OCI-LY1 (cell line): Measurements from ENCODE around the gene ZSWIM5.
"Not testable (repeated sequence)": the region's sequence is repeated elsewhere in the genome, so short reads cannot be mapped to it uniquely, and the experiment has no call there.

Experiments used
- H2AFZ ChIP-seq: fragments of 200-600 bp; sonication (generic), shearing (Covaris generic); 2 replicates; pipeline ENCODE4 v1.6.0; 2014; ENCODE audit warnings: antibody characterized with exemption, mild to moderate bottlenecking, low read length
- H3F3A ChIP-seq: fragments of 200-600 bp; sonication (generic), shearing (Covaris generic); 2 replicates; pipeline ENCODE4 v1.6.0; 2014; ENCODE audit warnings: mild to moderate bottlenecking, antibody characterized with exemption, low read length, moderate library complexity; ENCODE audit not compliant: insufficient read depth
- H3K27ac ChIP-seq: fragments of 200-600 bp; sonication (generic); 2 replicates; pipeline ENCODE4 v1.5.1; 2014; ENCODE audit warnings: low read length, mixed run types, mild to moderate bottlenecking, low read depth; ENCODE audit not compliant: poor library complexity, severe bottlenecking
- H3K27me3 ChIP-seq: fragments of 200-600 bp; sonication (generic); 2 replicates; pipeline ENCODE4 v1.6.0; 2014; ENCODE audit warnings: antibody characterized with exemption, mild to moderate bottlenecking, low read length, moderate library complexity; ENCODE audit not compliant: insufficient read depth
- H3K36me3 ChIP-seq: fragments of 200-600 bp; sonication (generic); 2 replicates; pipeline ENCODE4 v1.6.1; 2014; ENCODE audit warnings: mild to moderate bottlenecking, antibody characterized with exemption, low read length, moderate library complexity, mixed read lengths; ENCODE audit not compliant: insufficient read depth
- H3K4me1 ChIP-seq: fragments of 200-600 bp; sonication (generic); 2 replicates; pipeline ENCODE4 v1.5.1; 2014; ENCODE audit warnings: mild to moderate bottlenecking, low read length, moderate library complexity; ENCODE audit not compliant: insufficient read depth, severe bottlenecking
- H3K4me2 ChIP-seq: fragments of 200-600 bp; sonication (generic), shearing (Covaris generic); 2 replicates; pipeline ENCODE4 v1.6.1; 2014; ENCODE audit warnings: low read length
- H3K4me3 ChIP-seq: fragments of 200-600 bp; sonication (generic); 2 replicates; pipeline ENCODE4 v1.5.1; 2014; ENCODE audit warnings: low read length, low read depth, mild to moderate bottlenecking, mixed read lengths; ENCODE audit not compliant: poor library complexity, severe bottlenecking
- H3K79me2 ChIP-seq: fragments of 200-600 bp; shearing (Covaris generic); 2 replicates; pipeline ENCODE4 v1.6.1; 2016; ENCODE audit warnings: mixed run types, low read length, mixed read lengths; ENCODE audit not compliant: insufficient read depth
- H3K9ac ChIP-seq: fragments of 200-600 bp; sonication (generic), shearing (Covaris generic); 2 replicates; pipeline ENCODE4 v1.6.1; 2014; ENCODE audit warnings: mild to moderate bottlenecking, low read length, mixed read lengths
- H3K9me2 ChIP-seq: fragments of 200-600 bp; sonication (generic), shearing (Covaris generic); 2 replicates; pipeline ENCODE4 v1.6.1; 2014; ENCODE audit warnings: low read depth, mild to moderate bottlenecking, low read length, mixed read lengths
- H3K9me3 ChIP-seq: fragments of 200-600 bp; shearing (Covaris generic); 2 replicates; pipeline ENCODE4 v1.6.1; 2014; ENCODE audit warnings: low read length, mixed read lengths
- H4K20me1 ChIP-seq: fragments of 200-600 bp; sonication (generic), shearing (Covaris generic); 2 replicates; pipeline ENCODE4 v1.6.0; 2016; ENCODE audit warnings: mild to moderate bottlenecking, low read length; ENCODE audit not compliant: insufficient read depth
- EZH2 ChIP-seq: fragments of 200-600 bp; sonication (generic), shearing (Covaris generic); IDR thresholded peaks from 2 replicates; pipeline ENCODE4 v1.8.0; 2017; ENCODE audit warnings: borderline replicate concordance, mixed run types, mild to moderate bottlenecking, antibody characterized with exemption, low read length, moderate library complexity, mixed read lengths
- TF ChIP-seq, protein P1 (sequence below): fragments of 200-600 bp; sonication (generic), shearing (Covaris generic); IDR thresholded peaks from 2 replicates; pipeline ENCODE4 v1.5.1; 2017; ENCODE audit warnings: mild to moderate bottlenecking, antibody characterized with exemption, low read length, moderate library complexity, mixed read lengths

Gene ZSWIM5

DNA sequence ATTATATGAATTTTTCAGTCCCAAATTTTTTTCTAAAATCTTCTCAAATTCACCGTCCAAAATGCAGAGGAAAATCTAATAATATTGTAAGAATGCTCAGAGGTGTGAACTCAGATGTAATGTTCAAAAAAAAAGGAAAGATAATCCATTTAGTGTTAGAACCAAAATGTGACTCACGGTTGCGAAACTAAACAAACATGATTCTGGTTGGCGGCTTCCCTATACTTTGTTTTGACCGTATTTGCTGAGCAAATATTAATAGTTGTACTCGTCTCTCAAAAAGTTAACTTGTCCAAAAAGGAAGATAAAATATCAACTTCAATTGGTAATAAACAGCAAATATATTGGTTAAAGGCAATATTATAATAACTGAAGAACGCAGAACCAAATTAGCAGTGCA, 34.4 kb downstream of the ZSWIM5 start:
- Histone ChIP-seq H3F3A (no peaks in the 10 kb centered on the region), H3K4me1 (no peaks in the 10 kb centered on the region), H3K27ac (no peak overlapping the region), H3K9me3 (no peaks in the 10 kb centered on the region), H3K9me2 (no peaks in the 10 kb centered on the region), H3K9ac (no peak overlapping the region), H3K4me3 (no peak overlapping the region), H3K27me3 (no peaks in the 10 kb centered on the region), H3K79me2 (no peaks in the 10 kb centered on the region), H3K4me2 (no peak overlapping the region), H4K20me1 (no peaks in the 10 kb centered on the region), H3K36me3 (no peaks in the 10 kb centered on the region), H2AFZ (no peak overlapping the region)
- no peak for TF ChIP-seq EZH2
- TF ChIP-seq, protein P1, sequence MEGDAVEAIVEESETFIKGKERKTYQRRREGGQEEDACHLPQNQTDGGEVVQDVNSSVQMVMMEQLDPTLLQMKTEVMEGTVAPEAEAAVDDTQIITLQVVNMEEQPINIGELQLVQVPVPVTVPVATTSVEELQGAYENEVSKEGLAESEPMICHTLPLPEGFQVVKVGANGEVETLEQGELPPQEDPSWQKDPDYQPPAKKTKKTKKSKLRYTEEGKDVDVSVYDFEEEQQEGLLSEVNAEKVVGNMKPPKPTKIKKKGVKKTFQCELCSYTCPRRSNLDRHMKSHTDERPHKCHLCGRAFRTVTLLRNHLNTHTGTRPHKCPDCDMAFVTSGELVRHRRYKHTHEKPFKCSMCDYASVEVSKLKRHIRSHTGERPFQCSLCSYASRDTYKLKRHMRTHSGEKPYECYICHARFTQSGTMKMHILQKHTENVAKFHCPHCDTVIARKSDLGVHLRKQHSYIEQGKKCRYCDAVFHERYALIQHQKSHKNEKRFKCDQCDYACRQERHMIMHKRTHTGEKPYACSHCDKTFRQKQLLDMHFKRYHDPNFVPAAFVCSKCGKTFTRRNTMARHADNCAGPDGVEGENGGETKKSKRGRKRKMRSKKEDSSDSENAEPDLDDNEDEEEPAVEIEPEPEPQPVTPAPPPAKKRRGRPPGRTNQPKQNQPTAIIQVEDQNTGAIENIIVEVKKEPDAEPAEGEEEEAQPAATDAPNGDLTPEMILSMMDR, result no peak

DNA sequence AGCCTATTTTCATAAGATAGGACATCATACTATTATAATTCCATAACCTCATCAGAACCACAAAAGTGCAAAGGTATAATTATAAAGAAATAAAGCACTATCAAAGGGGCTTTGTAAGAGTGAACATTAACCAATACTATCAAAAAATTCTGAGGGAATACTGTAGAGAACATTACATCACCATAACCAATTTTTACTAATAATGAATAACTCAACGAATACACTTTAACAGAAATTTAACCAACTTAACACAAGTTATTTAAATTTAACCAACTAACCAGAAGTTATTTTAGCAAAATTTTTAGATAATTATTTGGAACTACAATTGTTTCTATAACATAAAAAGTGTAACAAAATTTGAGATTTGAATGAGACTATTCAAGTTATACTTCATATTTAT, 34.8 kb downstream of the ZSWIM5 start:
- H4K20me1 ChIP-seq, result no peaks in the 10 kb centered on the region
- no peaks in the 10 kb centered on the region for H3K9me3 ChIP-seq
- H3K27ac ChIP-seq, result no peak overlapping the region
- no peak overlapping the region for H3K4me2 ChIP-seq
- no peak overlapping the region for H3K9ac ChIP-seq
- H3K36me3 ChIP-seq, result no peaks in the 10 kb centered on the region
- no peaks in the 10 kb centered on the region for H3K27me3 ChIP-seq
- H3K9me2 ChIP-seq, result no peaks in the 10 kb centered on the region
- H3K4me3 ChIP-seq, result no peak overlapping the region
- no peaks in the 10 kb centered on the region for H3F3A ChIP-seq
- H3K79me2 ChIP-seq, result no peaks in the 10 kb centered on the region
- H3K4me1 ChIP-seq, result no peaks in the 10 kb centered on the region
- no peak for TF ChIP-seq EZH2
- TF ChIP-seq, protein P1, result no peak
- H2AFZ ChIP-seq, result no peak overlapping the region

DNA sequence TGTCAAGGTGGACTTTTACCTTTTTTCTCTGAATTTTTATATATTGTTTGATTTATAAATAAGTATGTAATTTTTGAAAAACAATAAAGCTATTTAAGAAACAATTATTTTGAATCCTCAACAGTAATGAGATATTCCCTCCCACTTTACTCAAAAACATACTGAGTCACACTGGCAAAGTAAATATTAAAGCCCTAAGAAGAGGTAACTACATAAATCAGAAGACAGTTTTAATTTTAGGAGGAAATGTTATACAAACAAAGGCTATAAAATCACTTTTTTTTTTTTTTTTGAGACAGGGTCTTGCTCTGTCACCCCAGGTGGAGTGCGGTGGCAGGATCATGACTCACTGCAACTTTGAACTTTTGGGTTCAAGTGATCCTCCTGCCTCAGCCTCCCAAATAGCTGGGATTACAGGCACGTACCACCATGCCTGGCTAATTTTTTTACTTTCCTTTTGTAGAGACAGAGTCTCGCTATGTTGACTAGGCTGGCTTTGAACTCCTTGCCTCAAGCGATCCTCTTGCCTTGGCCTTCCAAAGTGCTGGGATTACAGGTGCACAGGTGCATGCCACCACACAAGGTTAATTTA, 36.2 kb downstream of the ZSWIM5 start:
- H2AFZ ChIP-seq, result no peak overlapping the region
- no peaks in the 10 kb centered on the region for H3K27me3 ChIP-seq
- no peak overlapping the region for H3K4me2 ChIP-seq
- H3F3A ChIP-seq, result no peaks in the 10 kb centered on the region
- no peaks in the 10 kb centered on the region for H3K79me2 ChIP-seq
- no peaks in the 10 kb centered on the region for H3K36me3 ChIP-seq
- no peak for TF ChIP-seq EZH2
- TF ChIP-seq, protein P1, result no peak
- H3K9me2 ChIP-seq, result no peaks in the 10 kb centered on the region
- H4K20me1 ChIP-seq, result no peaks in the 10 kb centered on the region
- no peaks in the 10 kb centered on the region for H3K4me1 ChIP-seq
- no peak overlapping the region for H3K4me3 ChIP-seq
- no peak overlapping the region for H3K9ac ChIP-seq
- H3K27ac ChIP-seq, result no peak overlapping the region
- no peaks in the 10 kb centered on the region for H3K9me3 ChIP-seq

DNA sequence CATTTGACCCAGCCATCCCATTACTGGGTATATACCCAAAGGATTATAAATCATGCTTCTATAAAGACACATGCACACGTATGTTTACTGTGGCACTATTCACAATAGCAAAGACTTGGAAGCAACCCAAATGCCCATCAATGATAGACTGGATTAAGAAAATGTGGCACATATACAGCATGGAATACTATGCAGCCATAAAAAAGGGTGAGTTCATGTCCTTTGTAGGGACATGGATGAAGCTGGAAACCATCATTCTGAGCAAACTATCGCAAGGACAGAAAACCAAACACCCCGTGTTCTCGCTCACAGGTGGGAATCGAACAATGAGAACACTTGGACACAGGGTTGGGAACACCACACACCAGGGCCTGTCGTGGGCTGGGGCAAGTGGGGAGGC, 38.5 kb downstream of the ZSWIM5 start:
- H3K9me3 ChIP-seq, H3K4me3 ChIP-seq, H3K4me1 ChIP-seq, H3K9ac ChIP-seq, H3K9me2 ChIP-seq, H3K27me3 ChIP-seq, H2AFZ ChIP-seq, H3K79me2 ChIP-seq, H3F3A ChIP-seq, H3K4me2 ChIP-seq, H4K20me1 ChIP-seq, H3K27ac ChIP-seq, H3K36me3 ChIP-seq: not testable (repeated sequence)

DNA sequence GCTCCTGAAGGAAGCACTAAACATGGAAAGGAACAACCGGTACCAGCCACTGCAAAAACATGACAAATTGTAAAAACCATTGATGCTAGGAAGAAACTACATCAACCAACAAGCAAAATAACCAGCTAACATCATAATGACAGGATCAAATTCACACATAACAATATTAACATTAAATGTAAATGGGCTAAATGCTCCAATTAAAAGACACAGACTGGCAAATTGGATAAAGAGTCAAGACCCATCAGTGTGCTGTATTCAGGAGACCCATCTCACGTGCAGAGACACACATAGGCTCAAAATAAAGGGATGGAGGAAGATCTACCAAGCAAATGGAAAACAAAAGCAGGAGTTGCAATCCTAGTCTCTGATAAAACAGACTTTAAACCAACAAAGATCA, 42.1 kb downstream of the ZSWIM5 start:
- not testable (repeated sequence) for H3K4me1 ChIP-seq, H3K9me2 ChIP-seq, H4K20me1 ChIP-seq, H3K9ac ChIP-seq, H2AFZ ChIP-seq, H3K36me3 ChIP-seq, H3K27ac ChIP-seq, H3K4me3 ChIP-seq, H3K27me3 ChIP-seq, H3K9me3 ChIP-seq, H3K4me2 ChIP-seq, H3F3A ChIP-seq, H3K79me2 ChIP-seq
